ENCODE measurements around the gene EXOSC2. TPM values are rescaled to one million over a fixed set of nuclear protein-coding genes. Genes with fewer than 3 reads are reported as not detected.

Gene EXOSC2
- total and polyA plus RNA-seq, 2 donors (not counting 1 experiment from before 2014, with no cell fraction given): 22.0 to 29.6 TPM

DNA sequence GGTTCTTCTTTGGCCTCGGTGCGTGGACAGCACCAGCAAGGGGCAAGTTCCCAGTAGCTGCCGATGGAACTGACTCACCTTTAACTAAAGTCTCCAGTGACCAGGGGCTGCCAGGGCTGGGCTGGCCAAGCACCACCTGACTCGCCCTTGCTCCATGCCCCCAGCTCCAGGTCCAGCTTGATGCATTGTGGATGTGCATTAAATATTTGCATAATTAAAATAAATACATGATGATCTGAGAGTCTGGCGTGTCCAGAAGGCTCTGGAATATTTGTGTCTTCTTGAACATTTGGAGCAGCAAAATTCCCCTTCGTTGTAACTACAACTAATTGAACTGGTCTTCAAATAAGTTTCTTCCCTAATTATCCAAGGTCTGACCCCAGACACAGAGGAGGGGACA, 38.7 kb upstream of the EXOSC2 start:
- Histone ChIP-seq H3K4me3 (replicated peaks in 1 of 4; ENCODE audit: control extremely low read depth in 1 of 4, insufficient read depth in 1 of 4, low read depth in 3 of 4, low read length in 4 of 4) (no peak overlapping the region), H4K20me1 (ENCODE audit: control insufficient read depth, extremely low read depth, insufficient read depth, low read length) (no peaks in the 10 kb centered on the region), H3K4me2 (ENCODE audit: extremely low read depth, insufficient read depth, low read length) (no peak overlapping the region), H3K9ac (ENCODE audit: insufficient read depth, low read length) (no peak overlapping the region), H3K9me3 (ENCODE audit: control insufficient read depth, insufficient read depth, low read depth, low read length) (no peaks in the 10 kb centered on the region), H2AFZ (ENCODE audit: low read length) (no peak overlapping the region), H3K27ac (ENCODE audit: insufficient read depth, low read length) (no peak overlapping the region), H3K27me3 (ENCODE audit: control insufficient read depth, insufficient read depth, low read length) (peaks cover 34% of the 10 kb centered on the region), H3K79me2 (ENCODE audit: control insufficient read depth, insufficient read depth, low read length) (no peaks in the 10 kb centered on the region), H3K4me1 (ENCODE audit: control insufficient read depth, extremely low read depth, insufficient read depth, low read length) (no peaks in the 10 kb centered on the region), H3K36me3 (ENCODE audit: control insufficient read depth, insufficient read depth, low read length) (no peaks in the 10 kb centered on the region)
- no peak for DNase-seq (ENCODE audit: low read depth in 2 of 2)
- TF ChIP-seq CTCF (conservative IDR thresholded peaks at IDR 0.05 in 1 of 2, IDR thresholded peaks at IDR 0.05 in 1 of 2; ENCODE audit: low read depth in 1 of 2, low read length in 2 of 2) (no peak), EZH2 (IDR thresholded peaks at IDR 0.05; ENCODE audit: low read length, missing control alignments) (no peak)

DNA sequence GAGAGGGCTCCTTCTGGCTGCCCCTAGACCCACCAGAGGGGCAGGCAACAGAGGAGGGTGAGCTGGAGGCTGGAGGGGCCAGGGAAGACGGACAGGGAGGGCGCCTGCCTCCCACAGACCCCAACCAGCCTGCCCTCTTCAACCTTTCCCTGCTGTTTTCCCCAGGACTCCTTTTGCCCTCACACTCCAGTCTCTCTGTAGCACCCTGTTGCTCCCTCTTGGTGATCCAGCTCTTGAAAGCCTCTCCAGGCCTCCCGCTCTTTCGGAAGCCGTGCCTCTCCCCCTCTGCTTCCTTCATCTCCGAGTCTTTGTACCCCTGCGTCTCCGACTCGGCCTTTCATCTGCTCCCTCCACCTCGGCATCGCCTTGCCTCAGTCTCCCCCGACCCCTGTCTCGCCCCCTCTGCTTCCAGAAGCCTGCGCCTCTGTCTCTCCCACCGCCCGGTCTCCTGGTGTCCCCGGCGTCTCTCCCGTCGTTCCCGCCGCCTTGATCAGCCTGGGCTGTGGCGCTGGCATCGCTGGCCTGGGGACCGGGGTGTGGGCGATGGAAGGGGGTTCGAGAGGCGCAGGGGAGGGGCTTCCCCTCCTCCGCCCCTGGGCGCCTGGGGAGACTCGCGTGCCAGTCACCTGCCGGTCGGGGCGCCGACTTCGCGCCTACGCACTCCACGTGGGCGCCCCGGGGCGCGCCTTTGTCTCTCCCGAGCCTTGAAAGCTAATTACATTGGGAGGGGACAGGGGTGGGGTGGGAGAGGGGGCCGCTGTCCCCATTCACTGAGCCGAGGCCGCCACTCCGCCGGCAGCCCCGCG, 34.5 kb upstream of the EXOSC2 start:
- TF ChIP-seq EZH2 (IDR thresholded peaks at IDR 0.05; ENCODE audit: low read length, missing control alignments) (peak; percentile 82), CTCF (conservative IDR thresholded peaks at IDR 0.05 in 1 of 2, IDR thresholded peaks at IDR 0.05 in 1 of 2; ENCODE audit: low read depth in 1 of 2, low read length in 2 of 2) (no peak)
- no peak for DNase-seq (ENCODE audit: low read depth in 2 of 2)
- no peaks in the 10 kb centered on the region for H3K36me3 ChIP-seq (ENCODE audit: control insufficient read depth, insufficient read depth, low read length)
- no peaks in the 10 kb centered on the region for H4K20me1 ChIP-seq (ENCODE audit: control insufficient read depth, extremely low read depth, insufficient read depth, low read length)
- no peak overlapping the region for H3K4me2 ChIP-seq (ENCODE audit: extremely low read depth, insufficient read depth, low read length)
- H3K27ac ChIP-seq (ENCODE audit: insufficient read depth, low read length): no peak overlapping the region
- H3K9me3 ChIP-seq (ENCODE audit: control insufficient read depth, insufficient read depth, low read depth, low read length): no peaks in the 10 kb centered on the region
- no peak overlapping the region for H3K4me3 ChIP-seq (replicated peaks in 1 of 4; ENCODE audit: control extremely low read depth in 1 of 4, insufficient read depth in 1 of 4, low read depth in 3 of 4, low read length in 4 of 4)
- no peaks in the 10 kb centered on the region for H3K79me2 ChIP-seq (ENCODE audit: control insufficient read depth, insufficient read depth, low read length)
- H3K9ac ChIP-seq (ENCODE audit: insufficient read depth, low read length): no peak overlapping the region
- H2AFZ ChIP-seq (ENCODE audit: low read length): no peak overlapping the region
- H3K4me1 ChIP-seq (ENCODE audit: control insufficient read depth, extremely low read depth, insufficient read depth, low read length): no peaks in the 10 kb centered on the region
- peaks cover 74% of the 10 kb centered on the region for H3K27me3 ChIP-seq (ENCODE audit: control insufficient read depth, insufficient read depth, low read length)

- Histone ChIP-seq H3K4me2 (ENCODE audit: extremely low read depth, insufficient read depth, low read length) (no peak overlapping the region), H2AFZ (ENCODE audit: low read length) (no peak overlapping the region)
These were observed 33.8 kb upstream of the EXOSC2 start for GRCh38 chr9:130659699-130660248.

More at GRCh38 chr9:130659699-130660248, 33.8 kb upstream of the EXOSC2 start:
- no peaks in the 10 kb centered on the region for H3K9me3 ChIP-seq (ENCODE audit: control insufficient read depth, insufficient read depth, low read depth, low read length)
- H3K36me3 ChIP-seq (ENCODE audit: control insufficient read depth, insufficient read depth, low read length): no peaks in the 10 kb centered on the region
- H3K4me3 ChIP-seq (replicated peaks in 1 of 4; ENCODE audit: control extremely low read depth in 1 of 4, insufficient read depth in 1 of 4, low read depth in 3 of 4, low read length in 4 of 4): no peak overlapping the region
- H3K9ac ChIP-seq (ENCODE audit: insufficient read depth, low read length): no peak overlapping the region
- DNase-seq (ENCODE audit: low read depth in 2 of 2): no peak
- H3K4me1 ChIP-seq (ENCODE audit: control insufficient read depth, extremely low read depth, insufficient read depth, low read length): no peaks in the 10 kb centered on the region
- no peaks in the 10 kb centered on the region for H4K20me1 ChIP-seq (ENCODE audit: control insufficient read depth, extremely low read depth, insufficient read depth, low read length)
- H3K79me2 ChIP-seq (ENCODE audit: control insufficient read depth, insufficient read depth, low read length): no peaks in the 10 kb centered on the region
- TF ChIP-seq CTCF (conservative IDR thresholded peaks at IDR 0.05 in 1 of 2, IDR thresholded peaks at IDR 0.05 in 1 of 2; ENCODE audit: low read depth in 1 of 2, low read length in 2 of 2) (no peak), EZH2 (IDR thresholded peaks at IDR 0.05; ENCODE audit: low read length, missing control alignments) (peak; percentile 100)
- H3K27ac ChIP-seq (ENCODE audit: insufficient read depth, low read length): no peak overlapping the region
- H3K27me3 ChIP-seq (ENCODE audit: control insufficient read depth, insufficient read depth, low read length): peaks cover 80% of the 10 kb centered on the region
